Astrocyte of the cerebellum (primary cell): ENCODE data around the gene KRT79.

Experiments used
- DNase-seq: peaks from one replicate; pipeline ENCODE4 v3.0.0-alpha.2; 2011; ENCODE audit warnings: low read depth
- H3K4me3 ChIP-seq: 2 replicates; pipeline ENCODE4 v1.5.1; 2011; ENCODE audit warnings: mild to moderate bottlenecking, low read depth, low read length, moderate library complexity
- in situ Hi-C: cut with HindIII; loops from 2 replicates; pipeline ENCODE4 v1.10.0; 2017; ENCODE audit warnings: low sequenced_read_pairs
- TF ChIP-seq, protein P1 (sequence below): IDR thresholded peaks from 2 replicates; pipeline ENCODE4 v1.5.1; 2012; ENCODE audit warnings: low read length, low read depth, moderate library complexity, mild to moderate bottlenecking; ENCODE audit errors: missing control alignments

The KRT79 gene

DNA sequence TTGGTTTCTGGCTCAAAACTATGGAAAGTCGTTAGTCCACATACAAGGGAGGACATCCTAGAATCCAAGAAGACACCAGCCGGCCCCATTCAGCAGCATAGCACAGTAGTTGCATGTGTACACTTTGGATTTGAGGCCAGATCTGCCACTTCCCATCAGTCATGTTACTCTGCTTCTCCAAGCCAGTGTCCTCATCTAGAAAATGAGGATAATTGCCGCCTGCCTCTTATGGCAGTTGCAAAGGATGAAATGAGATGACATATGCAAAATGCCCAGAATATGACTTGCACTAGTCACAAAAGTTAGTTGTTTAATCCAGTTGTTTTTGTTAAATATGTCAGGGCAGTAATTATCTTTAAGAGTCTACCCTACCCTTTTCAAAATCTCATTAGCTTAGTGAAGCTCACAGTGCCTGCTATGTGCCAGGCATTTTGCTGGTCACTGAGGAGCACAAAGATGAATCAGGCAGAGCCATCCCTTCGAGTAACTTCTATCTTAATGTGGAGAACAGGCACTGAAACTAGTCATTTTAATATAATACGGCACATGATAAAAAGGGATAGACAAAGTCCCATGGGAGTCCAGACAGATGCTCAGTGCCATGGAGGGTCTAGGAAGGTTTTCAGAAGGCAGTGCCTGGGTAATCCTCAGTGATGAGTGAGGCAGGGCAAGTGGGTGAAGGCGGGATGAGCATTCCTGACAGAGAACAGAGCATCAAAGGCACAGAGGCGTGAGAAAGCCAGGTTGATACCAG, 50.4 kb downstream of the KRT79 start:
- no peak overlapping the region for H3K4me3 ChIP-seq
- in situ Hi-C loops, result no loop called here
- no peak for DNase-seq
- TF ChIP-seq, protein P1, sequence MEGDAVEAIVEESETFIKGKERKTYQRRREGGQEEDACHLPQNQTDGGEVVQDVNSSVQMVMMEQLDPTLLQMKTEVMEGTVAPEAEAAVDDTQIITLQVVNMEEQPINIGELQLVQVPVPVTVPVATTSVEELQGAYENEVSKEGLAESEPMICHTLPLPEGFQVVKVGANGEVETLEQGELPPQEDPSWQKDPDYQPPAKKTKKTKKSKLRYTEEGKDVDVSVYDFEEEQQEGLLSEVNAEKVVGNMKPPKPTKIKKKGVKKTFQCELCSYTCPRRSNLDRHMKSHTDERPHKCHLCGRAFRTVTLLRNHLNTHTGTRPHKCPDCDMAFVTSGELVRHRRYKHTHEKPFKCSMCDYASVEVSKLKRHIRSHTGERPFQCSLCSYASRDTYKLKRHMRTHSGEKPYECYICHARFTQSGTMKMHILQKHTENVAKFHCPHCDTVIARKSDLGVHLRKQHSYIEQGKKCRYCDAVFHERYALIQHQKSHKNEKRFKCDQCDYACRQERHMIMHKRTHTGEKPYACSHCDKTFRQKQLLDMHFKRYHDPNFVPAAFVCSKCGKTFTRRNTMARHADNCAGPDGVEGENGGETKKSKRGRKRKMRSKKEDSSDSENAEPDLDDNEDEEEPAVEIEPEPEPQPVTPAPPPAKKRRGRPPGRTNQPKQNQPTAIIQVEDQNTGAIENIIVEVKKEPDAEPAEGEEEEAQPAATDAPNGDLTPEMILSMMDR, result no peak

DNA sequence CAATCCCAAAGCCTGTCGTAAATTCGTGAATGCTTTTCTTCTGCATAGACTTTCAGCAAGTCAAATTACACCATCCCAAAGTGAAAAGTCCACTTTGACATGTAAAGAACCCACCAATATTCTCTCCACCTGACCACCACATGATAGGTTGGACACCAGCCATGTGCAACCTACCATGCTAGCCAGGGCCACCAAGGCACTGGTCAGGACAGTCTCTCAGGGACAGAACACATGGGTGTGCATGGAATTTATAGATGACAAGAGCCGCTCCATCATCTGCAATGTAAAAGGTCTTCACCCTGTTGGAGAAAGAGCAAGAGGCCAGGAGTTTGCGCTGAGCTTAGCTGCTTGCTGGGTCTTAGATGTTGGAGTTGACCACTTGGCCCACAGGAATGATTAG, 51.6 kb downstream of the KRT79 start:
- in situ Hi-C loops, result no loop called here
- no peak overlapping the region for H3K4me3 ChIP-seq
- TF ChIP-seq, protein P1, result no peak
- DNase-seq, result no peak

DNA sequence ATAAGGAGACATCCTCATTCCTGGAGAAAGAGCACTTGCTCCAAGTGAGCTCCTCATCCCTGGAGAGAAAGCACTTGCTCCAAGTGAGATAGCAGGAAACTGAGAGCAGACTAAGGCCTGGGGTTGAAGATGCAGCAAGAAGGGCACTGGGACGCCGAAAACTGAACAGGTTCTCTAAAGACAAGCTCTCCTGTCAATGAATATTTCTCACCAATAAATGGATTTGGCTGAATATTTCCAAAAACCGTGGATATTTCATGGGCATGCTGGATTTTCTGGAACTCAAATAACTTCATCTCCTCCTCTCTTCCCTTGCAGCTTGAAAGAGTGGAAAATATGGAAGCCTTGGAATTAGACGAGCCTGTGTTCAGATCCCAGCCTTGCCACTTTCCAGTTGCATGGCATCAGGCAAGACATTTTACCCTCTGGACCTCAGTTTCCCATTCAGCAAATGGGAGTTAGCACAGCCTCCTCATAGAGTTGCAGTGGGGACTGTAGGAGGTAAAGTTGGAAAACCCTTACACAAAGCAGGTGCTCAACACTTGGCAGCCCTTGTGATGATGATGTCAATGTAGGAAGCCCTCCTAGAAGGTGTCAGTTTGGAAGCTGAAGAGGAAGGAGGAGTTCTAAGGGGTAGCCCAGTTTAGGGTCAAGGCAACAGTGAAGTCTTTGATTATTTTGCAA, 52.6 kb downstream of the KRT79 start:
- H3K4me3 ChIP-seq, result no peak overlapping the region
- DNase-seq, result no peak
- in situ Hi-C loops, result no loop called here
- TF ChIP-seq, protein P1, result no peak

DNA sequence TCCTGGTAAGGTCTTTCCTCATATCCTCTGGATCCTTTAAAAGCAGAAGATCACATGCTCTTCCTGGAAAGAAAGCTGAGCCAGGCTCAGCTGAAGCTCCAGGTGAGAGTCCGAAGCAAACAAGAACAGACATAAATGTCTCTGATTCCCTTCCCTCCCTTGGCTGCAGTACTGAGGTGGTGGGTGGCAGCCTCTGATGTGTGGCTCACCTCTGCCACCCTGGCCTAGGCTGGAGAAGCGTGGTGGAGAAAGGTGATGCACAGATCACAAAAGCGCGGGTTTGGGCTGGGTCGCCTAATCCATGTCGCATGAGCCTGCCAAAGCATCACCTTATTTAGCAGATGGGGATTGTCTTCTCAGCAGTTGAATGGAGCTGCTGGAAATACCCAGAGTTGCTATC, 54.2 kb downstream of the KRT79 start:
- TF ChIP-seq, protein P1, result no peak
- DNase-seq, result no peak
- in situ Hi-C loops, result no loop called here
- no peak overlapping the region for H3K4me3 ChIP-seq

DNA sequence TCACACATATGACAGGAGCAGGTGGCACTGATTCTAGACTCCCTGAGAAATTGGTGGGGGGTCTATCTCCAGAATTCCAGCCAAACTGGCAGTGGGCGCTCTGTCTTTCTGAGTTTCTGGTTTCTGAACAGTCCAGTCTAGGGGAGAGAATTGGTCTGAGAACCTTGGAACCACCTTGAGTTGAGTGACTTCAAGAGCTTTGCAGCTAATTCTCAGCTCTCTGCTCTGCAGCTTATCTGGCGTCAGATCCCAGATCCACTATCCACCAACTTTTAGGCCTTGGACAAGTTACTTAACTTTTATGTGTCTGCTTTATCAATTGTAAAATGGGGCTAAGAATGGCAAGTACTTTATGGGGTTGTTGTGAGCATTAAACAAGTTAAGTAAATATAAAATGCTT, 55.3 kb downstream of the KRT79 start:
- DNase-seq, result no peak
- in situ Hi-C loops, result no loop called here
- H3K4me3 ChIP-seq, result no peak overlapping the region
- TF ChIP-seq, protein P1, result no peak

DNA sequence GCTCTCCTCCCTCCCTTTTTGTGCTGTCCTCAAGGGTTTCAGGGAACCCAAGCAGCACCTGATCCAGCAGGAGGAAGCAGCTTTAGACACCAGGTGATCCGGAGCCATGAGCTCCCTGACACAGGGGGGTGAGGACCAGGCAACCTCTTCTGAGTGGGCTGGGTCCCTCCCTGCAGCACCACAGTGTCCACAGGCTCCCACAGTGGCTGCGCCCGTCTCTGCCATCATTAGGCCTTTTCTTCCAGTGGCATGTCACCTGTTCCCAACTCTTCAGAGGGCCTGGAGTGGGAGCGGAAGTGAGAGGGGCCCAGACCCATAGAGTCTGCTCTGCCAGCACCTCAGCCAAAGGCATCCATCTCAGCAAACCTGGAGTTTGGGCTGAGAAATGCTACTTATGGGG, 56.5 kb downstream of the KRT79 start:
- DNase-seq, result no peak
- in situ Hi-C loops, result no loop called here
- TF ChIP-seq, protein P1, result no peak
- no peak overlapping the region for H3K4me3 ChIP-seq
